ENCODE measurements around the gene CDH6. TPM values are rescaled to one million over a fixed set of nuclear protein-coding genes. Genes with fewer than 3 reads are reported as not detected.

CDH6 gene
- total and polyA plus RNA-seq, 9 donors: 0.68 to 19.2 (median 2.5) TPM

- DNase-seq: no peak
- 89 to 90% (median 90%) methylated on average over 4 of the region's 4 CpGs for WGBS, 3 donors
Observed at GRCh38 chr5:31251032-31251431, 57.5 kb downstream of the CDH6 start.

GRCh38 chr5:31255041-31255440 is 61.6 kb downstream of the CDH6 start:
- Histone ChIP-seq H3K4me1 (ENCODE audit: insufficient read depth) (no peaks in the 10 kb centered on the region), H3K27me3 (no peaks in the 10 kb centered on the region), H3K9me3 (no peaks in the 10 kb centered on the region), H3K36me3 (no peaks in the 10 kb centered on the region), H3K4me3 (no peak overlapping the region), H3K27ac (no peak overlapping the region)
- intact Hi-C loops (cut with DNase I): no loop called here
- no peak for DNase-seq
- no peak for TF ChIP-seq EP300 (IDR thresholded peaks at IDR 0.05)
- no peak for TF ChIP-seq POLR2A (IDR thresholded peaks at IDR 0.05)
- 80 to 86% (median 83%) methylated on average over 10 of the region's 10 CpGs for WGBS, 3 donors

More at GRCh38 chr5:31251032-31251431, 57.5 kb downstream of the CDH6 start:
- intact Hi-C loops (cut with DNase I): no loop called here
- H3K4me1 ChIP-seq (ENCODE audit: insufficient read depth): no peaks in the 10 kb centered on the region
- H3K27ac ChIP-seq: no peak overlapping the region
- no peaks in the 10 kb centered on the region for H3K36me3 ChIP-seq
- H3K27me3 ChIP-seq: no peaks in the 10 kb centered on the region
- TF ChIP-seq POLR2A (IDR thresholded peaks at IDR 0.05) (no peak), EP300 (IDR thresholded peaks at IDR 0.05) (no peak), CTCF (IDR thresholded peaks at IDR 0.05) (no peak)
- no peaks in the 10 kb centered on the region for H3K9me3 ChIP-seq
- H3K4me3 ChIP-seq: no peak overlapping the region

DNA sequence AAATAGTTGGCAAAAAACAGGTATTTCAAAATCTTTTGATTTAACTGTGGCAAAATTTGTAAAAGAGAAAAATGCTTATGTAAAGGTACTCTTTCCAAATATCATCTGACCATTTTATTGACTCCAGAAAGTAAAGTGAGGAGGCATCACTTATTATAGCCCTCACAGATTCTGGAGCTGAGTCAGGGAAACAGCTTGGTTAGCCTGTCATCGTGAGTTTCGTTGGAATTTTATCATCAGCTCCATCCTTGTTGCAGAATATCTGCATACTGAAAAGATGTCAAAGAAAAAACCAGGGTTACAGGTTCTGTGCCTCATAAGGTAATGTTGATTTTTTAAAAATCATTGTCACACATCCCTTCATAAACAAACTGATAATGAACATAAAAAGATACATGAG is 74.8 kb downstream of the CDH6 start:
- intact Hi-C loops (cut with DNase I): no loop called here
- H3K4me1 ChIP-seq (ENCODE audit: insufficient read depth): peaks cover under 1% of the 10 kb centered on the region
- no peak for DNase-seq
- no peak overlapping the region for H3K4me3 ChIP-seq
- H3K9me3 ChIP-seq: no peaks in the 10 kb centered on the region
- H3K27me3 ChIP-seq: no peaks in the 10 kb centered on the region
- 24 to 39% (median 34%) methylated on average over 2 of the region's 2 CpGs for WGBS, 3 donors
- TF ChIP-seq POLR2A (IDR thresholded peaks at IDR 0.05): no peak
- TF ChIP-seq CTCF (IDR thresholded peaks at IDR 0.05): no peak
- no peak for TF ChIP-seq EP300 (IDR thresholded peaks at IDR 0.05)
- no peak overlapping the region for H3K27ac ChIP-seq
- H3K36me3 ChIP-seq: no peaks in the 10 kb centered on the region

DNA sequence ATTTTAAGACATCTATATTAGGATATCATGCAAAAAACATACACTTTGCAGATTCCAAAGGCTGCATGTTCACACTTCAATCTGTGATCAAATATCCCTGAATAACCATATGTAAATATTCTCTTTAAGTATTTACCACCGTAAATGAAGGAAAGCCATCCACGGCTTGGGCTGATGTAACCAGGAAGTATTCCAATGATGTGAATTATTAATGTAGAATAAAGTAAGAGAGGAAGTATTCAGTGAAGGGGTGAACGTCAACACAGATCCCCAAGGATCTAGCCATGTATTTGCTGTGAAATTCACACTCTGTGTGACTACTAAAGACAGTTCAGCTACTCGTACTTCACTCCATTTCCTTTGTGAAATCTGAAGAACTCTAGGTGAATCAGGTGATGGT is 75.2 kb downstream of the CDH6 start:
- no peak for TF ChIP-seq POLR2A (IDR thresholded peaks at IDR 0.05)
- Histone ChIP-seq H3K27me3 (no peaks in the 10 kb centered on the region), H3K9me3 (no peaks in the 10 kb centered on the region), H3K4me3 (no peak overlapping the region), H3K4me1 (ENCODE audit: insufficient read depth) (peaks cover 2% of the 10 kb centered on the region), H3K36me3 (no peaks in the 10 kb centered on the region), H3K27ac (no peak overlapping the region)
- intact Hi-C loops (cut with DNase I): no loop called here
- 41 to 50% (median 50%) methylated on average over 4 of the region's 4 CpGs for WGBS, 3 donors
- no peak for DNase-seq

GRCh38 chr5:31269259-31269658 is 75.8 kb downstream of the CDH6 start:
- intact Hi-C loops (cut with DNase I): no loop called here
- no peak overlapping the region for H3K4me3 ChIP-seq
- H3K4me1 ChIP-seq (ENCODE audit: insufficient read depth): peaks cover 2% of the 10 kb centered on the region
- 41 to 77% (median 58%) methylated on average over 4 of the region's 4 CpGs for WGBS, 3 donors
- H3K9me3 ChIP-seq: no peaks in the 10 kb centered on the region
- no peak for TF ChIP-seq POLR2A (IDR thresholded peaks at IDR 0.05)
- no peak for TF ChIP-seq EP300 (IDR thresholded peaks at IDR 0.05)
- TF ChIP-seq CTCF (IDR thresholded peaks at IDR 0.05): no peak
- H3K27ac ChIP-seq: no peak overlapping the region
- DNase-seq: no peak
- no peaks in the 10 kb centered on the region for H3K36me3 ChIP-seq
- no peaks in the 10 kb centered on the region for H3K27me3 ChIP-seq
